ENCODE data around the gene UVRAG. TPM values are rescaled to one million over a fixed set of nuclear protein-coding genes. Genes with fewer than 3 reads are reported as not detected.
"Not testable (repeated sequence)": the region's sequence is repeated elsewhere in the genome, so short reads cannot be mapped to it uniquely, and the experiment has no call there.

The UVRAG gene
- total and polyA plus RNA-seq, 2 donors from 2014 or later: 7.2 to 27.9 TPM

DNA sequence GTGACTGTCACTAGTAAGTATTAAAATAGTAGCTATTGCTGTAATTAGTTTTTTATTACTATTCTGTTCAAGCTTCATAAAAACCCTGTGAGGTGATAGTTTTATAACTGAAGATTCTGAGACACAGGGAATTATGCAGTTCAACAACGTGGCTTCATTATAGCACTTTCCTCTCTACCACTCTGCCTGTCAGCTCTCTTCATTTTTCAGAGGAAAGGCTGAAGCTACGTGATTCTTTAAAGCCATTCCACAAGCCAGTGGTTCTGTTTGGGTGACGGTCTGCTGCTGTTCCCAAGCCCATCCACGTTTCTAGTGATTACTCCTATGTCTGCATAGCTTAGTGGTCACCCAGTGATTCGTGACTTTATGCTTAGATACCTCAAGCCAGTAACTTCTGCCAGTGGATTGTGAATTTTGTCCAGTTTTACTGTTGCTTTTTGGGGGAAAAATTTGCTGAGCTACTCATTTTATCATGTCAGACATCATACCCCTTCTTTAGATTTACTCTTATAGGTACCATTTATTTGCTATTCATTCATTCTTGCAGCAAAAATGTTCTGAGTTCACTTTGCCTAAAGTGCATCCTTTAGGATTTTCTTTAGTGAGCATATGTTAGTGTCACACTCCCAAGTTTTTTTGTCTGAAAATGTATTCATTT, 59.8 kb downstream of the UVRAG start:
- Histone ChIP-seq H3K36me3 (ENCODE audit: control insufficient read depth in 2 of 3, insufficient read depth in 3 of 3, low read length in 3 of 3) (no peaks in the 10 kb centered on the region), H3K9ac (ENCODE audit: low read length in 3 of 3) (no peak overlapping the region), H3K4me1 (ENCODE audit: control insufficient read depth in 2 of 3, insufficient read depth in 2 of 3, low read depth in 1 of 3, low read length in 3 of 3) (no peaks in the 10 kb centered on the region), H3K27me3 (ENCODE audit: control insufficient read depth, insufficient read depth, low read length) (no peaks in the 10 kb centered on the region), H3K27ac (ENCODE audit: low read depth in 2 of 2, low read length in 2 of 2) (no peak overlapping the region), H3K4me3 (ENCODE audit: low read length in 3 of 3) (no peak overlapping the region), H3K9me3 (ENCODE audit: control insufficient read depth in 2 of 3, insufficient read depth in 1 of 3, low read length in 3 of 3) (no peaks in the 10 kb centered on the region)
- intact Hi-C loops (cut with DNase I): no loop called here
- DNase-seq (no peak), FAIRE-seq (no peak)
- TF ChIP-seq, protein P1, sequence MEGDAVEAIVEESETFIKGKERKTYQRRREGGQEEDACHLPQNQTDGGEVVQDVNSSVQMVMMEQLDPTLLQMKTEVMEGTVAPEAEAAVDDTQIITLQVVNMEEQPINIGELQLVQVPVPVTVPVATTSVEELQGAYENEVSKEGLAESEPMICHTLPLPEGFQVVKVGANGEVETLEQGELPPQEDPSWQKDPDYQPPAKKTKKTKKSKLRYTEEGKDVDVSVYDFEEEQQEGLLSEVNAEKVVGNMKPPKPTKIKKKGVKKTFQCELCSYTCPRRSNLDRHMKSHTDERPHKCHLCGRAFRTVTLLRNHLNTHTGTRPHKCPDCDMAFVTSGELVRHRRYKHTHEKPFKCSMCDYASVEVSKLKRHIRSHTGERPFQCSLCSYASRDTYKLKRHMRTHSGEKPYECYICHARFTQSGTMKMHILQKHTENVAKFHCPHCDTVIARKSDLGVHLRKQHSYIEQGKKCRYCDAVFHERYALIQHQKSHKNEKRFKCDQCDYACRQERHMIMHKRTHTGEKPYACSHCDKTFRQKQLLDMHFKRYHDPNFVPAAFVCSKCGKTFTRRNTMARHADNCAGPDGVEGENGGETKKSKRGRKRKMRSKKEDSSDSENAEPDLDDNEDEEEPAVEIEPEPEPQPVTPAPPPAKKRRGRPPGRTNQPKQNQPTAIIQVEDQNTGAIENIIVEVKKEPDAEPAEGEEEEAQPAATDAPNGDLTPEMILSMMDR (IDR thresholded peaks at IDR 0.05; ENCODE audit: borderline replicate concordance, extremely low read depth, insufficient read depth): no peak

DNA sequence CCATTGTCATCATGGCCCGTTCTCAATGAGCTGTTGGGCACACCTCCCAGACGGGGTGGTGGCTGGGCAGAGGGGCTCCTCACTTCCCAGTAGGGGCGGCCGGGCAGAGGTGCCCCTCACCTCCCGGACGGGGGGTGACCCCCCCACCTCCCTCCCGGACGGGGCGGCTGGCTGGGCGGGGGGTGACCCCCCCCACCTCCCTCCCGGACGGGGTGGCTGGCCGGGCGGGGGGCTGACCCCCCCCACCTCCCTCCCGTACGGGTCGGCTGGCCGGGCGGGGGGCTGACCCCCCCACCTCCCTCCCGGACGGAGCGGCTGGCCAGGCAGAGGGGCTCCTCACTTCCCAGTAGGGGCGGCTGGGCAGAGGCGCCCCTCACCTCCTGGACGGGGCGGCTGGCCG, 62.3 kb downstream of the UVRAG start:
- H3K36me3 ChIP-seq (ENCODE audit: control insufficient read depth in 2 of 3, insufficient read depth in 3 of 3, low read length in 3 of 3); H3K27ac ChIP-seq (ENCODE audit: low read depth in 2 of 2, low read length in 2 of 2); intact Hi-C loops (cut with DNase I); H3K9me3 ChIP-seq (ENCODE audit: control insufficient read depth in 2 of 3, insufficient read depth in 1 of 3, low read length in 3 of 3); FAIRE-seq; H3K4me3 ChIP-seq (ENCODE audit: low read length in 3 of 3); H3K9ac ChIP-seq (ENCODE audit: low read length in 3 of 3); H3K27me3 ChIP-seq (ENCODE audit: control insufficient read depth, insufficient read depth, low read length); DNase-seq; H3K4me1 ChIP-seq (ENCODE audit: control insufficient read depth in 2 of 3, insufficient read depth in 2 of 3, low read depth in 1 of 3, low read length in 3 of 3): not testable (repeated sequence)

DNA sequence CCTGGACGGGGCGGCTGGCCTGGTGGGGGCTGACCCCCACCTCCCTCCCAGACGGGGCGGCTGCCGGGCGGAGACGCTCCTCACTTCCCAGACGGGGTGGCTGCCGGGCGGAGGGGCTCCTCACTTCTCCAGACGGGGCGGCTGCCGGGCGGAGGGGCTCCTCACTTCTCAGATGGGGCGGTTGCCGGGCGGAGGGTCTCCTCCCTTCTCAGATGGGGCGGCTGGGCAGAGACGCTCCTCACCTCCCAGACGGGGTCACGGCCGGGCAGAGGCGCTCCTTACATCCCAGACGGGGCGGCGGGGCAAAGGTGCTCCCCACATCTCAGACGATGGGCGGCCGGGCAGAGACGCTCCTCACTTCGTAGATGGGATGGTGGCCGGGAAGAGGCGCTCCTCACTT, 62.9 kb downstream of the UVRAG start:
- H3K4me1 ChIP-seq (ENCODE audit: control insufficient read depth in 2 of 3, insufficient read depth in 2 of 3, low read depth in 1 of 3, low read length in 3 of 3); H3K27ac ChIP-seq (ENCODE audit: low read depth in 2 of 2, low read length in 2 of 2); H3K4me3 ChIP-seq (ENCODE audit: low read length in 3 of 3); H3K9me3 ChIP-seq (ENCODE audit: control insufficient read depth in 2 of 3, insufficient read depth in 1 of 3, low read length in 3 of 3); H3K36me3 ChIP-seq (ENCODE audit: control insufficient read depth in 2 of 3, insufficient read depth in 3 of 3, low read length in 3 of 3); DNase-seq; H3K9ac ChIP-seq (ENCODE audit: low read length in 3 of 3); H3K27me3 ChIP-seq (ENCODE audit: control insufficient read depth, insufficient read depth, low read length); intact Hi-C loops (cut with DNase I); FAIRE-seq: not testable (repeated sequence)

DNA sequence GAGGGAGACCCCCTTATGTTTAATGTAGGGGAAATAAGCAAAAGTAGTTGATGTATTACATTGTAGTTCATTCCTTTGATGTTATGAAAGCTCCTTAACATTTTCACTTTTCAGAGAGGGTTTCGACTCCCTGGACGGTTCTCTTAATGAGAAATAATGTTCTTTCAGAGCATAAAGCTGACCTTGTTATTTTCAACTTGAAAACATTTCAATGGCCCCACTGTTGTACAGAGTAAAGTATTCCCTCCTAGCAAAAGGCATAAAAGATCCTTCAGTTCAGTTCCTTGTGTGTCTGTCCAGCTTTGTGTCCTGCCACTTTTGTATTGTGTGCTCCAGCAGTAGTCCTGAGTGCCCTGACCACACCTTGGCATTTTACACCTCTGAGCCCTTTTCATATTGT, 63.9 kb downstream of the UVRAG start:
- Histone ChIP-seq H3K4me3 (ENCODE audit: low read length in 3 of 3) (no peak overlapping the region), H3K9ac (ENCODE audit: low read length in 3 of 3) (no peak overlapping the region), H3K27me3 (ENCODE audit: control insufficient read depth, insufficient read depth, low read length) (no peaks in the 10 kb centered on the region), H3K4me1 (ENCODE audit: control insufficient read depth in 2 of 3, insufficient read depth in 2 of 3, low read depth in 1 of 3, low read length in 3 of 3) (no peaks in the 10 kb centered on the region), H3K27ac (ENCODE audit: low read depth in 2 of 2, low read length in 2 of 2) (no peak overlapping the region), H3K9me3 (ENCODE audit: control insufficient read depth in 2 of 3, insufficient read depth in 1 of 3, low read length in 3 of 3) (no peaks in the 10 kb centered on the region), H3K36me3 (ENCODE audit: control insufficient read depth in 2 of 3, insufficient read depth in 3 of 3, low read length in 3 of 3) (peaks cover 0 to 2% (median 0%) of the 10 kb centered on the region in 3 donors)
- TF ChIP-seq, protein P1 (IDR thresholded peaks at IDR 0.05; ENCODE audit: borderline replicate concordance, extremely low read depth, insufficient read depth): no peak
- intact Hi-C loops (cut with DNase I): no loop called here
- no peak for DNase-seq
- no peak for FAIRE-seq

Data from kidney (tissue), 14 donors.